Panc1 (cell line): Measurements from ENCODE around the gene SCN9A. TPM values are rescaled to one million over a fixed set of nuclear protein-coding genes. Genes with fewer than 3 reads are reported as not detected.

ENCODE experiments used
- ATAC-seq: fragments of 200-7000 bp; cut with Tn5 transposase; 2 replicates; pipeline ENCODE4 v1.9.1; 2020; ENCODE audit warnings: mild to moderate bottlenecking, moderate library complexity
- Bru-seq: library from RNA; stranded (reverse); fragments of 400-500 nt; gene quantifications from one replicate; lab custom pipeline; 2021; lab: Mats Ljungman, UMichigan
- BruChase-seq, 2 experiments: library from RNA; stranded (reverse); fragments of 400-500 nt; gene quantifications; one replicate each; lab custom pipeline; 2021; lab: Mats Ljungman, UMichigan
- BruUV-seq: library from RNA; stranded (reverse); fragments of 400-500 nt; replicated peaks from 2 replicates; lab custom pipeline; 2021; lab: Mats Ljungman, UMichigan
- CTCF ChIA-PET: fragments of 300-600 bp; sonication (Branson Sonifier 250); formaldehyde crosslinking; loops from one replicate; lab custom pipeline; 2022; ENCODE audit warnings: antibody characterized with exemption; lab: Charles Lee
- POLR2A ChIA-PET: fragments of 300-600 bp; sonication (Branson Sonifier 250); formaldehyde crosslinking; loops from one replicate; lab custom pipeline; 2022; ENCODE audit warnings: antibody characterized with exemption; lab: Charles Lee
- DNase-seq: peaks from one replicate; pipeline ENCODE4 v3.0.0-alpha.2; 2010; ENCODE audit warnings: low read depth, low spot score
- H3K27ac ChIP-seq: 2 replicates; pipeline ENCODE4 v1.5.1; 2011; ENCODE audit warnings: mild to moderate bottlenecking, low read length, inconsistent platforms
- H3K27me3 ChIP-seq: fragments of 200-500 bp; sonication (Bioruptor generic); 2 replicates; pipeline ENCODE4 v1.6.0; 2014; ENCODE audit warnings: low read length, inconsistent platforms; ENCODE audit not compliant: control insufficient read depth, insufficient read depth
- H3K36me3 ChIP-seq: fragments of 200-500 bp; sonication (Bioruptor generic); 2 replicates; pipeline ENCODE4 v1.5.1; 2014; ENCODE audit warnings: inconsistent platforms, mild to moderate bottlenecking, low read length, moderate library complexity; ENCODE audit not compliant: control insufficient read depth, insufficient read depth
- H3K4me1 ChIP-seq: 2 replicates; pipeline ENCODE4 v1.5.1; 2011; ENCODE audit warnings: inconsistent platforms, mild to moderate bottlenecking, low read length, moderate library complexity; ENCODE audit not compliant: control insufficient read depth, insufficient read depth
- H3K4me3 ChIP-seq, 2 experiments: 2 replicates each; pipeline ENCODE4 v1.5.1; 2011 to 2012; ENCODE audit warnings: low read depth in 2 of 2, low read length in 2 of 2, mild to moderate bottlenecking in 2 of 2, inconsistent platforms in 1 of 2, moderate library complexity in 1 of 2
- H3K9me3 ChIP-seq: fragments of 200-500 bp; sonication (Bioruptor generic); 2 replicates; pipeline ENCODE4 v1.5.1; 2014; ENCODE audit warnings: low read depth, mild to moderate bottlenecking, inconsistent platforms, low read length, moderate library complexity; ENCODE audit not compliant: control insufficient read depth, insufficient read depth
- POLR2AphosphoS5 ChIP-seq: IDR thresholded peaks from 2 replicates; pipeline ENCODE4 v1.6.1; 2012; ENCODE audit warnings: mild to moderate bottlenecking, low read depth, low read length, moderate library complexity
- REST ChIP-seq, 2 experiments: IDR thresholded peaks; 2 replicates each; pipeline ENCODE4 v1.6.1; 2011 to 2012; ENCODE audit warnings: low read depth in 2 of 2, control low read depth in 1 of 2, low read length in 1 of 2, mild to moderate bottlenecking in 1 of 2, moderate library complexity in 1 of 2; ENCODE audit not compliant: insufficient read depth in 1 of 2
- SIN3A ChIP-seq: IDR thresholded peaks from 2 replicates; pipeline ENCODE4 v1.6.1; 2012; ENCODE audit warnings: low read depth, mild to moderate bottlenecking, low read length, moderate library complexity, borderline replicate concordance; ENCODE audit not compliant: insufficient read depth
- TCF7L2 ChIP-seq: IDR thresholded peaks from 2 replicates; pipeline ENCODE4 v1.6.1; 2011; ENCODE audit warnings: mild to moderate bottlenecking, low read depth, low read length, inconsistent platforms
- in situ Hi-C: cut with HindIII; loops from 2 replicates; pipeline ENCODE4 v1.10.0; 2016; ENCODE audit warnings: low sequenced_read_pairs, low pct_unique_long_range_greater_than_20kb
- intact Hi-C: fragments of 100-400 bp; cut with micrococcal nuclease; formaldehyde crosslinking; loops from one replicate; pipeline ENCODE4 v1.10.0; 2022; ENCODE audit not compliant: unreplicated experiment
- long read RNA-seq: library from polyadenylated mRNA; unstranded; transcript quantifications from one replicate; pipeline ENCODE4 v2.0.0, GENCODE V29; 2021; ENCODE audit not compliant: unreplicated experiment
- polyA plus RNA-seq: library from polyadenylated mRNA; unstranded; fragments of >200 nt; gene quantifications from one replicate; pipeline ENCODE4 v1.2.1, GENCODE V29; 2012; ENCODE audit warnings: missing spikeins; ENCODE audit not compliant: insufficient read length
- total RNA-seq: library from RNA; stranded (reverse); gene quantifications from one replicate; pipeline ENCODE4 v1.2.1, GENCODE V29; 2021; ENCODE audit not compliant: unreplicated experiment
- TF ChIP-seq, protein P1 (sequence below): fragments of 450-650 bp; IDR thresholded peaks from 2 replicates; pipeline ENCODE4 v1.5.1; 2017; ENCODE audit warnings: mild to moderate bottlenecking

The SCN9A gene
- 0.10 TPM for total RNA-seq
- not detected for polyA plus RNA-seq
- percentile 12 among the genes with signal in this experiment for Bru-seq, nascent RNA
- BruChase-seq, experiment 1, labeled RNA remaining after a 2-hour chase, result percentile 9 among the genes with signal in this experiment
- BruChase-seq, experiment 2, labeled RNA remaining after a 6-hour chase, result percentile 10 among the genes with signal in this experiment
- long read RNA-seq, result 0 reads

DNA sequence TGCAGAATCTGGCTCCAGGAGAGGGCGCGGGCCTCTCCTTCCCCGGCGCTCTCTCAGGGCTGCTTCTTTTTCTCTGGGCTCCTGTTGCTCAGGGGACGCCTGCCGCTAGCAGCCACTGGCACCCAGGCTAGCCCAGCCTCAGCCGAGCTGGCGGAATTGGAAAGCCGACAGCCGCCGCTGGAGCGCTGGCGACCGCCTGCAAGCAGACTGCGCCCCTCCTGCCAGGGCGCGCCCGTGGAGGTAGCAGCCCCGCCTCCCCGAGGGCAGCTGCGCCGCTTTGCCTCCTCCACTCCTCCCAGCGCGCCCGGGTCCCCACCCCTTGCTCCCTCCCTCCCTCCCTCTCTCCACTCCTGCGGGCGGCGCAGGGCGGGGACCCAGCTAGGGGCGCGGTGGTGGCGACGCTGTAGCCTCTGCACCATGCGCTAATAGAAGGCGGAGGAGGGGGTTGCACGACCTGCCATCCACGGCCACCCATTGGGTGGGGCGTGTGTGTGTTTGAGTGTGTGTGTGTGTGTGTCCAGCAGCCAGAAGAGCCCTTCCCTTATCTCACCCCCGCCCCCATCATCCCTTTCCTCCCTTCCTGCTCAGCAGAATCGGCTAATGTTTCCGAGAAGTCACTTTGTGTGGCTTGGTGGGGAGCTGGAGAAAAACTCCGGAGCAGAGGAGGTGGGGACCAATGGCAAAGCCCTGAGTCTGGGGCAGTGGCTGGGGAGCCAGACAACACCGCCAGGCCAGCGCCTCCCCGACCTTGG is at the start of gene SCN9A:
TSS of gene SCN9A (minus strand) at position 209 of the 752 bp plus-strand sequence. CDS start 64,188 bp downstream, outside the sequence.
- in situ Hi-C loops, result no loop called here
- CTCF ChIA-PET, result no interaction called here

DNA sequence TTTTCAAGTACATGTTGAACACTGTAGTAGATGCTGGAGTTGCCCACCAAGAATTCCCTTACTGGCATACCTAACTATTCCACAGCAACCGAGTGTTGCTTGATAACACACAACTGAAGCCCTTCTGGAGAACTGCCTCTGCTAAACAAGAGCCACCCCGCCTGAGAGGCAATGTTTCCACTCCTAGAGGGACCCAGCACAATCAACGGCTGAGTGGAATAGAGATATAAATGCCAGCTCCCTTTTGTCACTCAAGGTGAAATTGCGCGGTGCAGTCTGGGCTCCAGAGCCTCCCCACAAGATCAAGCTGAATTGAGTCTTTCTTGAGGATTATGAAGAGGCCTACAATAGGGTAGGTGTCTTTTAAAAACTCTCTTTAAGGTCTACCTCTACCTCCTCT is 49.1 kb upstream of the SCN9A start:
- no peak for DNase-seq
- TF ChIP-seq TCF7L2 (no peak), SIN3A (no peak), REST (IDR thresholded peaks at IDR 0.05; ENCODE audit: insufficient read depth in 1 of 2, low read depth in 2 of 2, low read length in 1 of 2) (no peak), POLR2AphosphoS5 (no peak)
- TF ChIP-seq, protein P1, sequence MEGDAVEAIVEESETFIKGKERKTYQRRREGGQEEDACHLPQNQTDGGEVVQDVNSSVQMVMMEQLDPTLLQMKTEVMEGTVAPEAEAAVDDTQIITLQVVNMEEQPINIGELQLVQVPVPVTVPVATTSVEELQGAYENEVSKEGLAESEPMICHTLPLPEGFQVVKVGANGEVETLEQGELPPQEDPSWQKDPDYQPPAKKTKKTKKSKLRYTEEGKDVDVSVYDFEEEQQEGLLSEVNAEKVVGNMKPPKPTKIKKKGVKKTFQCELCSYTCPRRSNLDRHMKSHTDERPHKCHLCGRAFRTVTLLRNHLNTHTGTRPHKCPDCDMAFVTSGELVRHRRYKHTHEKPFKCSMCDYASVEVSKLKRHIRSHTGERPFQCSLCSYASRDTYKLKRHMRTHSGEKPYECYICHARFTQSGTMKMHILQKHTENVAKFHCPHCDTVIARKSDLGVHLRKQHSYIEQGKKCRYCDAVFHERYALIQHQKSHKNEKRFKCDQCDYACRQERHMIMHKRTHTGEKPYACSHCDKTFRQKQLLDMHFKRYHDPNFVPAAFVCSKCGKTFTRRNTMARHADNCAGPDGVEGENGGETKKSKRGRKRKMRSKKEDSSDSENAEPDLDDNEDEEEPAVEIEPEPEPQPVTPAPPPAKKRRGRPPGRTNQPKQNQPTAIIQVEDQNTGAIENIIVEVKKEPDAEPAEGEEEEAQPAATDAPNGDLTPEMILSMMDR, result no peak
- H3K27ac ChIP-seq, result no peak overlapping the region
- H3K4me3 ChIP-seq, result no peak overlapping the region
- H3K4me1 ChIP-seq, result no peaks in the 10 kb centered on the region
- intact Hi-C loops, result no loop called here
- no peak for ATAC-seq
- CTCF ChIA-PET, result no interaction called here
- no peaks in the 10 kb centered on the region for H3K36me3 ChIP-seq
- H3K9me3 ChIP-seq, result no peaks in the 10 kb centered on the region
- BruUV-seq, result no TSS peak
- in situ Hi-C loops, result no loop called here
- POLR2A ChIA-PET, result no interaction called here
- H3K27me3 ChIP-seq, result no peaks in the 10 kb centered on the region

More for the DNA sequence above, at the start of gene SCN9A:
- no peak for TF ChIP-seq REST (IDR thresholded peaks at IDR 0.05; ENCODE audit: insufficient read depth in 1 of 2, low read depth in 2 of 2, low read length in 1 of 2)
- TF ChIP-seq POLR2AphosphoS5, result no peak
- TF ChIP-seq SIN3A, result no peak
- TF ChIP-seq TCF7L2, result no peak
- TF ChIP-seq, protein P1, result no peak; the same call in 1 of the 2 replicates
- H3K36me3 ChIP-seq, result no peaks in the 10 kb centered on the region
- peak; percentile 91 for ATAC-seq
- H3K27me3 ChIP-seq, result peaks cover 8% of the 10 kb centered on the region
- BruUV-seq, result no TSS peak
- H3K4me3 ChIP-seq, result peak within 1 kb of the TSS; percentile 48 to 59
- H3K4me1 ChIP-seq, result no peaks in the 10 kb centered on the region; the same call in 1 of the 2 replicates
- intact Hi-C loops, result no loop called here
- no peaks in the 10 kb centered on the region for H3K9me3 ChIP-seq
- H3K27ac ChIP-seq, result no peak within 1 kb of the TSS
- POLR2A ChIA-PET, result no interaction called here
- DNase-seq, result no peak
